IPS-NIHi11 (cell line): ENCODE results near the gene KRT32.
"Not testable (repeated sequence)": the region's sequence is repeated elsewhere in the genome, so short reads cannot be mapped to it uniquely, and the experiment has no call there.

ENCODE experiments used
- DNase-seq: peaks from one replicate; pipeline ENCODE4 v3.0.0; 2012; ENCODE audit warnings: mixed read lengths, low spot score

The KRT32 gene

DNA sequence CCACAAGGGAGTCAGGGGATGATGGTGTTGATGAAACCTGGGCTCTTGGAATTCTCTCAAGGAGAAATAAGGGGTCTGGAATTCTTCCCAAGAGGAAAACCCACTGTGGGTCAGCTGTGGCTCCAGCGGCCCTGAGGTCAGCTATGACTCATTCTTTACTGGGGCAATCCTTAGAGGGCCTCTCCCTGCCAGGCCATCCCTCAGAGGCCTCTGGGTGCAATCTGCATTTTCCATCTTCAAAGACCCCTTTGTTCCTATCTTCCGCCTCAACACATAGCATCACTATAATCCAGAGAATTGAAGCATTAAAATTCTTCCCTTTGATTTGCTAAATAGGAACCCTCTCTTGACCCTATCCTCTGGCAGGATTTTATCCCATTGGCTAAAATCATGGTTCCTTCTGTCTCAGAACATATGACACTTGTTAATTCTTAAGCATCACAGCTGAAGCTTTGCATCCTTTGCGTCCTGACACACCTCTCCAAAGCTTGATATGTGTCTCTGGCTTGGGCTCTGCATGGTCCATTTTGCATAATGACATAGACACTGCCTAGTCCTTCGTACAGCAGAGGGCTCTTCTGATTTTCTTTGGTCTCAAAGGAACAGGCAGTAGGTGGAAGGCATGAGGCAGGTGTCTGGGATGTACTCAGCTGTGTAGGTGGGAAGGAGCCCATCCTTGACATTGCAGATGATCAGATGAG, 38.4 kb downstream of the KRT32 start:
- no peak for DNase-seq

DNA sequence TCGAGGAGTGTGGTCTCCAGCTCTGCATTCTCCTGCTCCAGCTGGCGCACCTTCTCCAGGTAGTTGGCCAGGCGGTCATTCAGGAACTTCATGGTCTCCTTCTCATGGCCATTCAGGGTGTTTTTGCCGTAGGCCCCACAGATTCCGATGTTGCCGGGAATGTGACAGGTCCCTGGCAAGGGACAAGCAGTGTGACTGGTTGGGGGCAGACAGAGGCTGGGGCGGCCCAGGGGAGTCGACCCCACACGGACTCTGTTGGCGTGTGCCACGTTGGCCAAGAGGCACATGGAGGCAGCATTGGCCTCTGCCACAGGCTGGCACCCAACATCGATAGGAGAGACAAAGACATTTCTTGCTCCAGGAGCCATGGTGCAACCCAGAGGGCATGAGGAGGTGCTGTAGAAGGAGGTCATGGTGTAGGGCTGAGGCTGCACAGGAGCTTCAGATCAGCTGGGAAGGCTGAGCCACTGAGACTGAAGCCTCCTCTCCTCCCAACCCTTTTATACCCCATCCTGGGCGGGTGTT, 43.0 kb downstream of the KRT32 start, which contains the start of gene KRT37:
Gene KRT37 (minus strand): TSS at position 475 of the 525 bp plus-strand sequence. CDS start 62 bp downstream, at position 413.
- no peak for DNase-seq

DNA sequence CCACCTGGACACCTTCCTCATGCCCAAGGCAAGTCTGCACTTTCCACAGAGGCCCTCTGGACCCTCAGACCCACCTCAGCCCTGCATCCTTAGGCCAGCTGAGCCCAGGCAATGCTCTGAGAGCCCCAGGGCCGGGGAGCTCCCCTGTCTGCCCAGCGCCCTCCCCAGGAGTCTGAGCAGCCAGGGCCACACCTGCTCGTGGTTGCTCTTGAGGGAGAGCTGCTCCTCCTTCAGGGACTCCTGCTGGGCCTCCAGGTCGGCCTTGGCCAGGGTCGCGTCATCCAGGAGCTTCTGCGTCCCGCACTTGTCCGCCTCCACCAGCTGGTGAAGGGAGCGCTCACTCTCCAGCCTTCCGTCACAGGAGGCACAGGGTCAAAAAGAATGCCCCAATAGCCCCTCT, 44.6 kb downstream of the KRT32 start:
- not testable (repeated sequence) for DNase-seq

GRCh38 chr17:41421617-41422016, 45.6 kb downstream of the KRT32 start:
- DNase-seq = no peak

DNA sequence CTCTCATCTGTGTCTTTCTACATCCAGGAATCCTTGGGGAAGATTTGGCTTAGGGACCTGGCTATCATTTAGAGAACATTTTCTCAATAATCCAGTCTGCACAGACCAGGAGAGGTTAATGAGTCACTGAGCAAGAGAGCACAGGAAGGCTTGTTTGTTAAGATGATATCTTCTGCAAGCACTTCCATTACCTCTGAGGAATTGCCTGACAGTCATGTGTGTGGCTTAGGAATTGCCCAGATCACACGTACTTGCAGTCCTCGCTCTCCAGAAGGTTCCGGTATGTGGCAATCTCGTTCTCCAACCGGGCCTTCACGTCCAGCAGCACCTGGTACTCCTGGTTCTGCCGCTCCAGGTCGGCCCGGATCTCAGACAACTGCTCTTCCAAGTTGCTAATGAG, 46.1 kb downstream of the KRT32 start:
- DNase-seq = no peak

DNA sequence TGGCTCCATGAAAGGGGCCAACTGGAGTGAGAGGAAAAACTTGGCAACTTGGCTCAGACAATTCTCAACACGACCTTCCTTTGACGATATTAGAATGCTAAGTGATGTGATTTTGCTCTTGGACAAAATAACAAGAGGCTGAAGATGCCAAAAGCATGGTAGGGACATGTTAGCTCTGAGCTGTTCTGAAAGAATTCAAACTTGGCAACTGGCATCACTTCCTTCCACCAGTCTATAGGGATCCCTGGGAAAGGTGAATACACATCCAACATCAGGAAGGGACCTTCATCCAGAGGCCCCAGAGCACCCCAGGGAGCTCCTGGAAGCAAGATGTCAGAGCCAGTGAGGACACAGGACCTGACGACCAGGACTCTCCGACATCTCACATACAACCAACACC, 47.1 kb downstream of the KRT32 start:
- DNase-seq = no peak

DNA sequence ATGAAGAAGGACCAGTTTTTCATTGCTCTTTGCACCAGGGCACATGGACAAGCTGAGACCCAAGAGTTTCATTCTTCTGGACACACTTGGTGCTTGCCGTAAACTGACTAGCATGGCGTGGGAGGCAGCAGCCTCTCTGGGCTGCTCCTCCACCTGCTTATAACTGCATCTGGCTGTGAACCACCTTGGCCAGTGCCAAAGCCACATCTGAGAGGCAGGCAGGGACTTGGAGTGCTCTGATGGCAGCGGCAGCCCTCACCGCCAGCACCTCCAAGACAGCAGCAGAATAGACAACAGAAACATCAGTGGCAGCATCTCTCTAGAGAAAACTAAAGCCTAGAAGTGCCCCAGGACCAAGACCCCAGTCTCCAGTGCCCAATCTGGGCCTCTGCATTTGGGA, 47.5 kb downstream of the KRT32 start:
- DNase-seq = no peak

- no peak for DNase-seq
Measured at GRCh38 chr17:41418116-41418860, 48.9 kb downstream of the KRT32 start.

DNA sequence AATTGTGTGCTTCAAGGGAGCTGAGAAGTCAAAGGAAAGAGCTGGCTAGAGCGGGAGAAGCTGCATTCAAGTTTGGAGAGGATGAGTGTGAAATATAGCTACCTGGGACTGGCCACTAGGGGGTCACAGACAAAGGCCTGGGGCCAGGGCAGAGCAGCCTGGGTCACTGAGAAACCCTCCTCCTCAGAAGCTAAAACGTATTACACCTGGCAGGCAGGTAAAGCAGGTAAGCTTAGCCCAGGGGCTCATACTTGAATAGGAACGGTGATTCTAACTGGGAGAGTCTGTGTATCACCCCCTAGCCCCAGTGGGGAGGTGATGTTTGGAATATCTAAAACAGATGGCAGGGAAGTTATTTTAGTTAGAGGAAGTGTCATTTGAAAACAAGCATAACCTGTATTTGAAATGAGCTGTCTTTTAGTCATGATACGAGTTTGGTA, 49.6 kb downstream of the KRT32 start:
- peak; percentile 80 for DNase-seq

GRCh38 chr17:41417127-41417526, 50.1 kb downstream of the KRT32 start:
- DNase-seq = no peak

GRCh38 chr17:41416479-41416878, 50.7 kb downstream of the KRT32 start:
- no peak for DNase-seq

- DNase-seq = no peak
Measured at GRCh38 chr17:41415833-41416335, 51.3 kb downstream of the KRT32 start.

DNA sequence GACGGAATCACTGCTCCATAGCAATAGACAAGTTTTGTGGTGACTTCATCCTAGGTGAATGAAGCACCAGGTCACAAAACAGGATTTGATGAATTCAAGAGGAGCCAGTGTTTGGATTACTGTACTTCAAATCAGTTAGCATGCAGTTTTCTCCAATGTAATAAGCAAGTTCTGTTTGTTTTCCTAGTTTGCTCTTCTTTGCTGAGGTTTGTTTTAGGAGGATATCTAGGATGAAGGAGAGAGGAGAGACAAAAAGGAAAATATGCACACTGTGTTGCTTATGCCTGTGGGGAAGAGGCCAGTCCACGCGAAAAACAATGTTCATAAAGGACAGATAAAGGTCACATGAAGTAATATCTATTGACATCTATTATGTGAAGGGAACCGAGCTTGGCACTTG, 51.8 kb downstream of the KRT32 start:
- DNase-seq = no peak

DNA sequence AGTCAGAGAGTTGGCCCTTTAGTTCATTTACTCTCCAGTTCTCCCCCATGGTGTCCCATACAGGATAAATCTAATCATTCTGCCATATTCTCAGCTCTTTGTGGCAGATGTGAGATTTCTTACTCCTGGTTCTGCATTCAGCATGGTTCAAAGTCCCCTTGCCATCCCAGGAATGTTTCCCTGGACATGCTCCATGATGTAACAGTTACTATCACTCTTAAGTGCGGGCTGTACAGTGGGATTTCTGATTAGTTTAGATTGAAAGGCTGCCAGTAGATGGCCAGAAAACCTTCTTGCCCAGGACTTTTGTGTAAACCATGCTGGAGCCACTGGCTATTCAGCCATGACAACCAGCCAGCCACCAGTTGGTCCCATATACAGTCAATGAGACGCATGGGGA, 53.2 kb downstream of the KRT32 start:
- no peak for DNase-seq

DNA sequence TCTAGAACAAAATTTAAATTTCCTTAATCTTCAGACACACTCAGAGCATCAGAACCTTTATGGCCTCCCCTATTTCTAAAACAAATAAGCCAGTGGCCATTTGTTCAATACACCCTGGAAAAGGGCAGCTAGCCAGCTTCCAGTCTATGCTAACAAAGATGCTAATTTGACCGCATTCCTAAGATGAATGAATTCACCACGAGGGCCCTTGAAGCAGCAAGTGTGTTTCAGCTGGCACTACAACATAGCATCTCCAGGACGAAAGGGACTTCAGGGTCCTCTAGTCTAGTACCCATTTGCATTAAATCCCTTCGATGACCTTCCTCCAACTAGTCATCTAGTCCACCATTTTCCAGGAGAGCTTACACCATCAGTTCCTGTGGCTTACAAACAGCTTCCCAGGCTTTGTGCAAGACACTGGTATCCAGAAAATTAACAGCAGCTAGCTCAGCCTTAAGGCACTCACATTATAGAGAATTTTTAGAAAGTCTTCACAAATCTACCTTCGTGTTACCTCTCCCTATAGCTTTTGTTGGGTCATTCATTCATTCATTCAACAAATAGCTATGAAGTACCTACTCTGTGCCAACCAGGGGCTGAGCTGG, 53.7 kb downstream of the KRT32 start:
- peak; percentile 57 for DNase-seq

DNA sequence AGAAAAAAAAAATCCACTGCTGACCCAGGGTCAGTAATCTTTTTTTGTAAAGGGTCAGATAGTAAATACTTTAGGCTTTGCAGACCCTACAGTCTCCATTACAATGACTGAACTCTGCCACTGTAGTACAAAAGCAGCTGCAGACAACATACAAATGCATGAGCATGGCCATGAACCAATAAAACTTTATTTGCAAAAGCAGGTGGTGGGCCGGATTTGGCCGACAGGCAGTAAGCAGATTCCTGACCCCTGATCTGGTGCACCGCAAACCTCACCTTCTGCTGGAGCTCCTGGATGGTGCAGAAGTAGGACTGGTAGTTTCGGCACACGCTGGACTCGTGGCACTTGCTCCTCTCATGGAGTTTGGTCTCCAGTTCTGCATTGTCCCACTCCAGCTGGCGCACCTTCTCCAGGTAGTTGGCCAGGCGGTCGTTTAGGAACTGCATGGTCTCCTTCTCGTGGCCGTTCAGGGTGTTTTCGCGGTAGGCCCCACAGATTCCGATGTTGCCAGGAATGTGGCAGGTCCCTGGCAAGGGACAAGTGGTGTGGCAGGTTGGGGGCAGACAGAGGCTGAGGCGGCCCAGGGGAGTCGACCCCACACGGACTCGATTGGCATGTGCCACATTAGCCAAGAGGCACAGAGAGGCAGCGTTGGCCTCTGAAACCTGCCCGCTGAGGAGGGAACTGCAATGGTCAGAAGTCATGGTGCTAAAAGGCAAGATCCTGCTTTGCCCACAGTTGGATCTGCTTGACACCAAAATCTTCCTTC, 55.9 kb downstream of the KRT32 start:
- DNase-seq = no peak
